HG02798 (cell line): Measurements from ENCODE around the gene SLC9A9.

Experiments
- ATAC-seq: cut with Tn5 transposase; IDR thresholded peaks from one replicate; pipeline ENCODE4 v1.9.1; 2021; ENCODE audit warnings: mild to moderate bottlenecking; ENCODE audit not compliant: unreplicated experiment, poor library complexity

The SLC9A9 gene

GRCh38 chr3:143848704-143849103 is 436 bp upstream of the SLC9A9 start:
- ATAC-seq = peak; percentile 5

DNA sequence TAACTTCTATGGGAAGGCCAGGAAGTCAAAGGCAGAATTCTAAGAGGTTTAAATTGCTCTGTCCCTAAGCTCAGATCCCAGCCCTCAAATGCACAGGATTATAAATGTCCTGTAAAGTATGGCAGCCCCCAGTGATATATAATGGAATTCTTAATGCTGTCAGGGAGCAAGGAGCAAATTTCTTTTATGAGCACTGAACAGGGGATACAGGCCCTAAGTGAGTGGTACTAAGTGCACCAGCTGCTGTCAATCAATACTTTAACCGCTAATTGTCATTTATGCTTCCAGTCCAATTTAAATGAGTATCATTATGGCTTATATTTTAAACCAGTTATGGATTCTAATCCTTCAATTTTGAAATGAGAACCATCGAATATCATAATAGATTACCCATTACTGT is 4.7 kb downstream of the SLC9A9 start:
- no peak for ATAC-seq

DNA sequence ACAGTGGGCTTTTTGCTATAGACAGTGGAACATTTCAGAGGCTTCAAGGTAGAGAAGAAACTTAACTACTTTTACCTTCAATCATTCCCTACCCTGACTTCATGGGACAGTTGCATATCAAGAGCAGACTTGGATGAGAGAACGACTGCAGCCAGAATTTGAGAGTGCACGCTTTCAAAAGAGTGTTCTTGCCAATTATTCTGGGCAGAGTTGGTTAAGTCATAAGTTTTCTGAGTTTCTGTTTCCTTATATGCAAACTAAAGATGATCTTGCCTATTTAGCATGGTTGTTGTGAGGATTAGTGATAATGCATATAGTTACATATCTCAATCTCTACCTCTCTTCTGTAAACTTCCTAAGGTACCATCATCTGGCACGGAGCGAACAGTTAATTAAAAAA is 7.6 kb downstream of the SLC9A9 start:
- ATAC-seq = peak; percentile 40

- ATAC-seq = peak; percentile 61
Observed at GRCh38 chr3:143839980-143840379, 8.3 kb downstream of the SLC9A9 start.

DNA sequence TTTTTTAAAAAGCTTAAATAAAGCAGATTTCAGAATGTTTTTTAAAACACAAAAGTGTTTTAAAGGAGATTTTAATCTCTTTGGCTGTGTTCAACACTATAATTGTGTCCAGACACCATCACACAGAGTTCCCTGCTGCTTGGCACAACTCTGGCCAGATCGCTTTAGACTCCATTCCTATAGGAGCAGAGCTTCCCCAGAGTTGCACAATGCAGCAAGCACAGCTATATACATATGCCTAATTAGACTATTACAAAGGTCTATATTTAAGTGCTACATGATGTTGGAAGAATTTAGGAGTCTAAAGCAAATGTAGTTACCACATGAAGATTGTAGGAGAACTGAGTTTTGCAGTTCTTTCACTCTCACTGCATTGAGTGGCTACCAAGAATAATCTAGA is 11.2 kb downstream of the SLC9A9 start:
- no peak for ATAC-seq

GRCh38 chr3:143835312-143835711 is 13.0 kb downstream of the SLC9A9 start:
- no peak for ATAC-seq

GRCh38 chr3:143832433-143832832 is 15.8 kb downstream of the SLC9A9 start:
- peak; percentile 63 for ATAC-seq

DNA sequence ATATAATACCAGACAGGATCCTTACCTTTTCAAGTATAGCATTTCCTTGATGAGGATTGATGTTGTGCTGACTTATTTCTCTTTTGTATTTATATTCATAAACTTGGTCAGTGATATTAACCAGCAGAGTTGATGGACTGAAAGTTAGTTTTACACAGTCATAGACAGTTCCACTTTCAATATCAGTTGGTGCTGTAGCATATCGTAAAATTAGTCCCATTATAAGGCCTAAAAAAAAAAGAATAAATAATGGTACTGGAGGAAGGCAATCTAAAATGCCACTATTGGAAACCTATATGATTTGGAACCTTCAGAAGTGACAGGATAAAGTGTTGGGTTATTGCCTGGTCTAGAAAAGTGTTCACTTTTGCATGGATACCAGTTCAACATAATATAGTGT is 16.3 kb downstream of the SLC9A9 start:
- ATAC-seq = peak; percentile 84

DNA sequence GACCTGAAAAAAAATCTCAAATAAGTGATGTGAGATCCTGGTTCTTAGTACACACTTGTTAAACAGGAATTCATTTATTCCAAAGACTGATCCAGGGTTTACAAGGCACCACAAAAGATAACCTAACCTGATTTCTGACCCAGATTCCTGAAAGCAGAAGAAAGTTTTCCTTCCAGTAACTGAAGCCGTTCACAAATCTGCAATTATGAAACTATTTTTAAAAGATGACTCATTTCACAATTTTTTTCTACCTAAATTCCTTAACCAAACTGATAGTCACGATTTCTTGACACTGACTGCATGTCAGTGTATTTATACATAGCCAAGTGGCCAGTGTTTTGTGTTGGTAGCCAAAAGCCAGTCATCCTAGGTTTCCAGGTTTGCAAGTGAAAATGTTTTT is 17.1 kb downstream of the SLC9A9 start:
- peak; percentile 31 for ATAC-seq

GRCh38 chr3:143830786-143831185 is 17.5 kb downstream of the SLC9A9 start:
- no peak for ATAC-seq

GRCh38 chr3:143830063-143830462 is 18.2 kb downstream of the SLC9A9 start:
- no peak for ATAC-seq

DNA sequence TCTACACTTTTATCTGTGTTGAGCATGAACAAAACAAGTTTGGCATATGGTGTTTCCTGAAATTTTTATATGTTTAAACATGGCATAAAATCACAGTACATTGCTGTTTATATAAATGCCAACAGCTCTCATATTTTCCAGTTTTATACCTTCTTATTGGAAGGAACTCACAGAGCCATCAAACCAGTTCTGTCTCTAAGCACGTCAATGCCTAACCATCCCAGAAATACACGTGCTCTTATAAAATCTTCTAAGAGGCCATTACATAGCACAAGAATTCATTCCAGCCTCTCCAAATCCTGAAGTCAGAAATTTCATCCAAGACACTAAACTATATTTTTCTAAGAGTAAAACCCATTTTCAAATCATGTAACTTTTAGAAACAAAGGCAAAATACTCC is 20.8 kb downstream of the SLC9A9 start:
- no peak for ATAC-seq

DNA sequence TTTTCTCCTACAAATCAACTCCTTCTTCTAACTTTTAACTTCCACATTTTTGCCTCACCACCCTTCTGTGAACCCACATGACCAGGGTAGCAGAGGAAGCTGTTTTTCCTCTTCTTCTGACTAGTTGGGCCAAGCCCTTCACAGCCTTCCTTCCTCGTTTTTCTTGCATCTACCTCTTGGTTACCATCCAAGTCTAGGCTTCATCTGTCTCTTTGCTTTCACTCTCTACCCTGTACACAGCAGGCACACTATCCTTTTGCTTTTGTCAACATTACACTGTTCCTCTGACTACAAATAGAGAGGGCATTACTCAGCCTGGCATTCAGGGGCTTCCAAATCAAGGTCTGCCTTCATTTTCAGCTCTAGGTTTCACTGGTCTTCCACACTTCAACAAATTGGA is 22.0 kb downstream of the SLC9A9 start:
- no peak for ATAC-seq

- ATAC-seq = peak; percentile 78
Observed at GRCh38 chr3:143825513-143825912, 22.8 kb downstream of the SLC9A9 start.

DNA sequence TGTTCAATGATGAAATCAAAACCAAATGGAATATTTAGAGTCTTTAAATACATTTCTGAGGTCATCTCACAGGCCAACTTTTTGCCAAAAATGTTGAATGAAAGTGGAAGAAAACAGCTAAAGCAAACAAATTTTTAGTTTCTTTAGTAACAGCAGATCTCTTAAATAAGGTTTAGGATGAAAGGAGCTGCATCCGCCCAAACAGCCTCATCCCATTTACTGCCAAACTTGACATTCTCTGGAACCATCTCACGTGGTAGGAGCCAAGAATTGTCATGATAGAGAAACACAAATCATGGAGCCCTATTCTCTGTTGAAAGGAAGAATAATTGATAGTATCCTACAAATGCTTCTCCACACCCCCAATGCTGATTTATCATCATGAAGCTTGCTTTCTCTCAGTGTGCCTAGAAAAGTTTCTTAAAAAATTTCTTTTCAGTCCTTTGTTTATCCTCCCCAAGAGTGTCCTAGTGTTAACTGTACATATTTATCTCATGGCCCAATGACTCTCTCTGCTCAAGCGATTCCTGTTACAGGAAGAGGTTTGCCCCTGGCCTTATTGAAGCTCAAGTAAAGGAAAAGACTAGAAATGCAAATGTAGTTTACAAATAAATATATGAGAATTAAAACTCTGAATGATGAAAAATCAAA is 23.4 kb downstream of the SLC9A9 start:
- no peak for ATAC-seq

- no peak for ATAC-seq
Observed at GRCh38 chr3:143822798-143823197, 25.5 kb downstream of the SLC9A9 start.

- ATAC-seq = no peak
Observed at GRCh38 chr3:143822374-143822773, 25.9 kb downstream of the SLC9A9 start.

DNA sequence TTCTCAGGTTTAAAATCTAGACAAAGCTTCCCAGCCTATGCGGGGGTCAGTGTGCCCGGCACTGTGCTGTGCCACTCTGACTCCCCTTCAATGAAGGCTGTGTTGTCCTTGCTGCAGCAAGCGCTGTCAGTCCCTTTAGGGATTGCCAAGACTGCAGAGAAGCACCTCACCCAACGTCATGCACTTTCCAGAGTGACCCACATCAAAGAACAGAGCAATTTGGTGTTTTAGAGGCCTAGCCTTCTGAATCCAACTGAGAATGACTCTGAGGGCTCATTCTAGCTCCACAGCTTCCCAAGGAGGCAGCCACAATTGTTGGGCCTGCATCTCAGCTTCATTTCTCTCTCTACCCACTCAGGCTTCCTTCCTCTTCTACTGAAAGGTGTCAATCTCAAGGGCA is 26.4 kb downstream of the SLC9A9 start:
- ATAC-seq = no peak

DNA sequence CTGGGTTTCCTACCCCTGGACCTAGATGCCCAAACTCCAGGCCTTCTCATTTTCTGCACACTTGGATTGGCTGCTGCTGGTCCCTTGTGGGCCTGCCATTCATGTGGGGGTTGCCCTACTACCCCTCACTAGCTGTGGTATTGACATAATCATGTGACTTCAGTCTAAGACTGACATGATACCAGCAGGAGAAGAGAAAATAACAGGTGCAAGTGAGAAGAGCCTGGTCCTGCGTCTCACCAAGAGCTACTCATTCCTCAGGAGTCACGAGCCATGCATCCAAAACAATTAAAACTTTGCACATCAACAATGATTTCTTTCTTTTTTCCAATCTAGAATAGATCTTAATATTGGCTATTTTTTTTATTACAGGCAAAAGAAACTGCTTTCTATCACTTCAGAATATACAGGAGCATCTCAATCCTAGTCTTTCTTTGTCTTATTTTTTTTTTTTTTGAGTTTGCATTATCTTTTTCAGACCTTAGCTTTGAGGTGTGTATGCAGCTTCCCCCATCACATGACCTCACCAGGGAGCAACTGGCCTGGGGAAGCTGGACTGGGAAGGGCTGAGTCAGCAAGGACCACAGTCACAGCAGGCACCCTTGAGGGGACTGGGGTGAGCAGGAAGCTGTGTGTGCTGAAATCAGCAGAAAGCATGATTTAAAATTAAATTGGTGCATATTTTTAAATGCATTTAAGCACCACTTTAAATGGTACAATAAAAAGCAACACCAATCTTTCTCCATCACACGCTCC is 27.6 kb downstream of the SLC9A9 start:
- no peak for ATAC-seq

GRCh38 chr3:143819890-143820289 is 28.4 kb downstream of the SLC9A9 start:
- ATAC-seq = no peak

DNA sequence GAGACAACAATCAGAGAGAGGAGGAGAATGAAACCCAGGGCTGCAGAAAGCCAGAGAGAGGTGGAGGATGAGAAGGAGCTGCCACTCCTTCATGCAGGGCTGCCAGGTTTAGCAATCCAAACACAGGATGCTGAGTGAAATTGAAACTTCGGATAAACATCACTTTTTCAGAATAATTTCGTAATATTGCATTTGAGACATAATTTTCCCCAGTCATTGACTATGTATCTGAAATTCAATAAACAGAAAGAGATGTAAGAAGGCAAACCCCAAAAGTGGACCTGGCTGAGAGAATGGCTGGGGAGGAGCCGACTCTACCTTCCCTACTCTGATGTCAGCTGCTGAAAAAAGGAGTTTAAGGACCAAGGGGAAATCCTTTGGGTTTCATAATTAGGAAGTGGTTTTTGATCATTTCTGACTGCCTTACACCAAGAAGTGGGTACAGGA is 33.8 kb downstream of the SLC9A9 start:
- ATAC-seq = no peak

- no peak for ATAC-seq
Observed at GRCh38 chr3:143812481-143812880, 35.8 kb downstream of the SLC9A9 start.
